BE2C (cell line): ENCODE data around the gene GNB1L.

Source experiments
- DNase-seq: peaks from one replicate; pipeline ENCODE4 v3.0.0-alpha.2; 2020
- H3K27me3 ChIP-seq: fragments of 250-450 bp; sonication (Bioruptor Pico); 2 replicates; pipeline ENCODE4 v1.5.1; 2020; ENCODE audit warnings: mild to moderate bottlenecking
- H3K36me3 ChIP-seq: fragments of 250-450 bp; sonication (Bioruptor Pico); 2 replicates; pipeline ENCODE4 v1.5.1; 2020; ENCODE audit warnings: mild to moderate bottlenecking
- H3K4me1 ChIP-seq: fragments of 250-450 bp; sonication (Bioruptor Pico); 2 replicates; pipeline ENCODE4 v1.5.1; 2020
- H3K4me3 ChIP-seq: 2 replicates; pipeline ENCODE4 v1.5.1; 2011; ENCODE audit warnings: low read depth, low read length
- H3K9me3 ChIP-seq: fragments of 250-450 bp; sonication (Bioruptor Pico); 2 replicates; pipeline ENCODE4 v1.5.1; 2020
- TF ChIP-seq, protein P1 (sequence below): IDR thresholded peaks from 2 replicates; pipeline ENCODE4 v1.5.1; 2012; ENCODE audit warnings: mild to moderate bottlenecking, low read depth, low read length

GNB1L gene

DNA sequence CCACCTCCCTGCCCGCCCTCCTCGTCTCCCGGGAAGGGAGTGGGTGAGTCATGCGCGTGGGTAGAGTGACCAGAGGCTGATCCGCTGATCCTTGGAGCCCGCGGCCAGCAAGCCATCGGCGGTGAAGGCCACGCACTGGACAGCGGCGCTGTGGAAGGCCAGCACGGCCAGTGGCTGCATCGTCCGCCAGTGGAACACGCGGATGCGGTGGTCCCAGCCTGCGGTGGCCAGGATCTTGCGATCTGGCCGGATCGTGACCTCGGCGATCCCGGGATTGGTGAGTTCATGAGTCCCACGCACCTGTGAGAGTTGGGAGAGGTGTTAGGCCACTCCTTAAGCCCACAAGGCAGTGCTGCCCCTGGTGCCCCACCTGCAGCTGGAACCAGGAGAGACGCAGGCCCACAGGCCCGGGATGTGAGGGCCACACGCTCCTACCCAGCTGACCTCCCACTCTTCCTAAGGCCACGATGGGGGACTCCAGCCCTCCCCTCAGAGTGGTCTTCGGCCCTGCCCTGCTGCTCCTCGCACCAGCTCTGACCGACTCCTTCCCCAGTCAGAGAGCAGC is 65.9 kb downstream of the GNB1L start:
- no peaks in the 10 kb centered on the region for H3K27me3 ChIP-seq

DNA sequence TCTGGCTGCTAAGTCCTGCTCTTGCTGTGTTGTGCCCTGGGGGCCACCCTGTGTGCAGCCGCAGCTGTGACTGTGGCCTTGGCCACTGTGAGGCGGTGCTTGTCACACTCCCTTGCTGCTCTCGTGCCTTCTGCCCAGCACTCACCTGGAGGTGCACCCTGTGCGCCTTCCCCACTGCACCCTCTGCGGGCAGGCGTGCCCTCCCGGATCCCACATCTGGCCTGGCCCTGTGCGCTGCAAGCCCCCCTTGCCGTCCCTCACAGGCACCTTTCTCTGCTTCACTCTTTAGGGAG is 66.9 kb downstream of the GNB1L start:
- no peaks in the 10 kb centered on the region; the same call in 1 of the 2 replicates for H3K9me3 ChIP-seq
- TF ChIP-seq, protein P1, sequence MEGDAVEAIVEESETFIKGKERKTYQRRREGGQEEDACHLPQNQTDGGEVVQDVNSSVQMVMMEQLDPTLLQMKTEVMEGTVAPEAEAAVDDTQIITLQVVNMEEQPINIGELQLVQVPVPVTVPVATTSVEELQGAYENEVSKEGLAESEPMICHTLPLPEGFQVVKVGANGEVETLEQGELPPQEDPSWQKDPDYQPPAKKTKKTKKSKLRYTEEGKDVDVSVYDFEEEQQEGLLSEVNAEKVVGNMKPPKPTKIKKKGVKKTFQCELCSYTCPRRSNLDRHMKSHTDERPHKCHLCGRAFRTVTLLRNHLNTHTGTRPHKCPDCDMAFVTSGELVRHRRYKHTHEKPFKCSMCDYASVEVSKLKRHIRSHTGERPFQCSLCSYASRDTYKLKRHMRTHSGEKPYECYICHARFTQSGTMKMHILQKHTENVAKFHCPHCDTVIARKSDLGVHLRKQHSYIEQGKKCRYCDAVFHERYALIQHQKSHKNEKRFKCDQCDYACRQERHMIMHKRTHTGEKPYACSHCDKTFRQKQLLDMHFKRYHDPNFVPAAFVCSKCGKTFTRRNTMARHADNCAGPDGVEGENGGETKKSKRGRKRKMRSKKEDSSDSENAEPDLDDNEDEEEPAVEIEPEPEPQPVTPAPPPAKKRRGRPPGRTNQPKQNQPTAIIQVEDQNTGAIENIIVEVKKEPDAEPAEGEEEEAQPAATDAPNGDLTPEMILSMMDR, result no peak
- H3K36me3 ChIP-seq, result no peaks in the 10 kb centered on the region
- no peak overlapping the region for H3K4me3 ChIP-seq
- peak; percentile 12 for DNase-seq
- no peaks in the 10 kb centered on the region for H3K4me1 ChIP-seq
- H3K27me3 ChIP-seq, result no peaks in the 10 kb centered on the region

More for the DNA sequence above, 65.9 kb downstream of the GNB1L start:
- TF ChIP-seq, protein P1, result no peak
- no peaks in the 10 kb centered on the region for H3K9me3 ChIP-seq
- no peaks in the 10 kb centered on the region for H3K4me1 ChIP-seq
- H3K4me3 ChIP-seq, result no peak overlapping the region
- H3K36me3 ChIP-seq, result no peaks in the 10 kb centered on the region
- DNase-seq, result no peak

DNA sequence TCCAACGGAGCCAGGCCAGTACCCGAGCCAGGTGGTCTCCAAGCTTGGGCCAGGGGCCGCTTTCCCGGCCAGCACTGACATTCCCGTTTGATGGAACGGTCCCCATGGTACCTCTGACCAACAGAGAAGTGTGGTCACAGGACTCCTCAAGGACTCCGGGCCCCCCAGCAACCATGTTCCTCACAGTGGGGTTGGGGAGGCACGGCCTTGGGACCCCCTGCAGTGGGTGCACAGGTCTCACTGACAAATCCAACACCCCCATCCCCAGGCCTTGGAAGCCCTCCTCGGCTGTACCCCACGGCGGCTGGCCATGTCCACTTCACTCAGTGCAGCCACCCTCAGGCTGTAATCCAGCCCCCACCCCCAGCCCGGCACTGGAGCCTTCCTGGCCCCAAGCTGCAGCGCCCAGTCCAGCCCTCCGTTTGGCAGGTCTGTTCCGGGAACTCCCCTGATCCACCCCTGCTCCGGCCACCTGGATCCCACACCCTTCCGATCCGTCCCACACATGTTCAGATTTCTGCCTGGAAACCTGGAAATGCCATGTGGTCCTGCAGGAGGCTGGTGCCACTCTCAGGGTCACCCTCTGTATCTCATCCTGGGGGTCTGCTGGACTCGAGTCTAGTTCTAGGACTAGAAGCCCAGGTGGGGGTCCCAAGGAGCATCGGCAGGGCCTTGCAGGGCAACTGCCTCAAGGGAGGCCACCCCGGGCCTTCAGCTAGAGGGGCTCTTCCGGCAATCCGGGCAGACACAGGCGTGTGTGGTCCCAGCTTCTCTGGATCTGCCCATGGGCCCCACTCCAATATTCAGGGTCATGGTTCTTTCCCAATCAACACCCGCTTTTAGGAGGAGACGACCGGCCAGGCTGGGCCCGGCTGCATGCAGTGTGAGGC is 67.5 kb downstream of the GNB1L start:
- TF ChIP-seq, protein P1, result no peak
- DNase-seq, result peak; percentile 5
- Histone ChIP-seq H3K27me3 (no peaks in the 10 kb centered on the region), H3K36me3 (no peaks in the 10 kb centered on the region), H3K4me3 (no peak overlapping the region), H3K4me1 (no peaks in the 10 kb centered on the region), H3K9me3 (no peaks in the 10 kb centered on the region; the same call in 1 of the 2 replicates)

DNA sequence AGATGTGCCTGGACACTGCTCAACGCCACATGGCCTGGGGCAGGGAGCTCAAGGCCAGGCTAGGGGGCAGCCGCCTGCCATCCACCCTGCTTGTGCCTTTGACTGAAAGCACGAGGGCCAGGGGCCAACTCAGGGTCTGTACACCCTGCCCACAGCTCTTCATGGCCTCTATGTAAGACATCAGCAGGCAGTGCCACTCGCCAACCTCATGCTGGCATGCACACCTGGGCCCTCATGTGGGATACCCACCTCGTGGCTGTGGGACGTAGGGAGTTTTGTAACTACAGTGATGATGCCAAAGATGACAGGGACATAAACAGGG is 68.4 kb downstream of the GNB1L start:
- H3K4me1 ChIP-seq, result no peaks in the 10 kb centered on the region
- H3K27me3 ChIP-seq, result no peaks in the 10 kb centered on the region
- DNase-seq, result no peak
- no peaks in the 10 kb centered on the region; the same call in 1 of the 2 replicates for H3K9me3 ChIP-seq
- TF ChIP-seq, protein P1, result no peak
- no peak overlapping the region for H3K4me3 ChIP-seq
- no peaks in the 10 kb centered on the region for H3K36me3 ChIP-seq

DNA sequence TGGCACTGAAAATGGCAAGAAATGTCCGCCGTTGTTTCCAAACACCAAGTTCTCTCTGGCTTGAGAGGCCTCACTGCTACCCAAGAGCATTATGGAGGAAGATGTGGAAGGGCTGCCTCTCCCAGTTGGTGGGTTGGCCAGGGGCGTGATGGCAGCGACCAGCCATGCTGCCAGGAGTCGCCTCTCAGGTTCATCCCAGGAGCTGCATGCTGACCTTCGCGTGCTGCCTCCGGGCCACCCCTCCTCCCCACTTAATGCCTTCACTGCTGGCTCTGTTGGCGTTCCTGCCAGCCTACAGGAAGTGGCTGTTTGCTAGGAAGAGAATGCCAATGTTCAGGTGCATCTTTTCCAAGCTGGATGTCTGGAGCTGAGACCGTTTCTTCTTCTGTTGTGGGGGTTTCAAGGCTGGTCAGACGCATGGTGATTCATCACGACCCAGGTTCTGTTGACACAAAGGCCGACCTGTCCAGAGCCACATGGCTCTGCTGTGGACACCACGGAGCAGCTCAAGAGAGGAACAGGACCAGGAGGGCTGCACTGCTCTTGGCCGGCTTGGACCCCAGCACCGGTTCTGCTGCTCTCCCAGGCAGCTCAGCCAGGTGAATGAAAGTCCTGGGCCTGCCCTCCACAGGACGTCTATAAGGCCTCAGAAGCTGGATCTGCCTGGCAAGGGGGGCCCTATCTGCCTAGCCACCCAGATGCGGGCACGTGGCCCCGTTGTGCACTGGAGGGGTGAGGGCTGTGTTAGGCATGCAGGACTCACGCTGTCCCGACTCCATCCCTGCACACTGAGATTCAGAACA is 69.0 kb downstream of the GNB1L start:
- DNase-seq, result peak; percentile 7
- H3K4me1 ChIP-seq, result no peaks in the 10 kb centered on the region
- H3K36me3 ChIP-seq, result no peaks in the 10 kb centered on the region
- no peaks in the 10 kb centered on the region; the same call in 1 of the 2 replicates for H3K9me3 ChIP-seq
- no peak overlapping the region for H3K4me3 ChIP-seq
- H3K27me3 ChIP-seq, result no peaks in the 10 kb centered on the region
- TF ChIP-seq, protein P1, result no peak
